Right atrium auricular region (tissue), 2 donors: ENCODE measurements around the gene OR52M1. TPM values are rescaled to one million over a fixed set of nuclear protein-coding genes. Genes with fewer than 3 reads are reported as not detected.

Source experiments
- DNase-seq: peaks from one replicate; pipeline ENCODE4 v3.0.0-alpha.2; 2019; ENCODE audit warnings: low spot score
- H3K27ac ChIP-seq, 2 donors: fragments of 200-600 bp; sonication (generic); 1 replicate in 1 of 2; 2 replicates in 1 of 2; pipeline ENCODE4 v1.5.1; 2016 to 2019
- H3K27me3 ChIP-seq, 2 donors: fragments of 200-600 bp; sonication (generic); one replicate each; pipeline versions ENCODE4 v1.5.1 to v1.6.0; 2017 to 2019
- H3K36me3 ChIP-seq: fragments of 200-600 bp; sonication (generic); one replicate; pipeline ENCODE4 v1.5.1; 2016
- H3K4me1 ChIP-seq, 2 donors: fragments of 200-600 bp; sonication (generic); one replicate each; pipeline versions ENCODE4 v1.5.1 to v1.6.0; 2017 to 2019
- H3K4me3 ChIP-seq, 2 donors: fragments of 200-600 bp; sonication (generic); 1 replicate in 1 of 2; 2 replicates in 1 of 2; pipeline ENCODE4 v1.5.1; 2017 to 2019; ENCODE audit warnings: mild to moderate bottlenecking in 1 of 2, moderate library complexity in 1 of 2
- H3K9me3 ChIP-seq, 2 donors: fragments of 200-600 bp; sonication (generic); one replicate each; pipeline ENCODE4 v1.5.1; 2019
- total RNA-seq, 2 donors: library from RNA; depleted of rRNA; stranded (reverse); fragments of >200 nt; gene quantifications; one replicate each; pipeline ENCODE4 v1.1.0, GENCODE V29; 2016
- TF ChIP-seq, protein P1 (sequence below), 2 donors: fragments of 200-600 bp; sonication (generic); IDR thresholded peaks; one replicate each; pipeline ENCODE4 v1.5.1; 2019; ENCODE audit warnings: antibody characterized with exemption in 2 of 2

Gene OR52M1
- total RNA-seq, 2 donors from 2014 or later, result not detected

DNA sequence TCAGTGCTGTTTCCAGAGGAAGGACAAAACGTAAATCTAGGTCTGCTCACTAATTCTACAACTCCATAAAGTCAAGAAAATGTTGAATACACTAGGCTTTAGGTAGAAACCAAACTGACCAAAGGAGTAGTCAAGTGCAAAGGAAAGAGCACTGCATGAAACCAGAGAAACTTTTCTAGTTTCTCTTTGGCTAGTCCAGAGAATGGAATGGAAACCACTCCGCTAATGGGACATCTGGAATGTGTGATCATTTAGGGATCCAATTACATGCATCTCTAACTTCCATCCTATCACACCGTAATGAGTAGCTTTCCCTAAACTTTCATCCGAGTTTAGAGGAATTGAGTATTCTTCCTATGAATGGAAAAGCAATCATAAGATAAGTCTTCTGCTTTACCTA, 2.4 kb downstream of the OR52M1 start:
- Histone ChIP-seq H3K4me1 (no peaks in the 10 kb centered on the region), H3K4me3 (no peak overlapping the region), H3K27me3 (no peaks in the 10 kb centered on the region), H3K27ac (no peak overlapping the region), H3K36me3 (no peaks in the 10 kb centered on the region), H3K9me3 (peaks cover 0 to 11% of the 10 kb centered on the region in 2 donors)
- no peak for DNase-seq
- TF ChIP-seq, protein P1, sequence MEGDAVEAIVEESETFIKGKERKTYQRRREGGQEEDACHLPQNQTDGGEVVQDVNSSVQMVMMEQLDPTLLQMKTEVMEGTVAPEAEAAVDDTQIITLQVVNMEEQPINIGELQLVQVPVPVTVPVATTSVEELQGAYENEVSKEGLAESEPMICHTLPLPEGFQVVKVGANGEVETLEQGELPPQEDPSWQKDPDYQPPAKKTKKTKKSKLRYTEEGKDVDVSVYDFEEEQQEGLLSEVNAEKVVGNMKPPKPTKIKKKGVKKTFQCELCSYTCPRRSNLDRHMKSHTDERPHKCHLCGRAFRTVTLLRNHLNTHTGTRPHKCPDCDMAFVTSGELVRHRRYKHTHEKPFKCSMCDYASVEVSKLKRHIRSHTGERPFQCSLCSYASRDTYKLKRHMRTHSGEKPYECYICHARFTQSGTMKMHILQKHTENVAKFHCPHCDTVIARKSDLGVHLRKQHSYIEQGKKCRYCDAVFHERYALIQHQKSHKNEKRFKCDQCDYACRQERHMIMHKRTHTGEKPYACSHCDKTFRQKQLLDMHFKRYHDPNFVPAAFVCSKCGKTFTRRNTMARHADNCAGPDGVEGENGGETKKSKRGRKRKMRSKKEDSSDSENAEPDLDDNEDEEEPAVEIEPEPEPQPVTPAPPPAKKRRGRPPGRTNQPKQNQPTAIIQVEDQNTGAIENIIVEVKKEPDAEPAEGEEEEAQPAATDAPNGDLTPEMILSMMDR (IDR thresholded peaks at IDR 0.05), result no peak

DNA sequence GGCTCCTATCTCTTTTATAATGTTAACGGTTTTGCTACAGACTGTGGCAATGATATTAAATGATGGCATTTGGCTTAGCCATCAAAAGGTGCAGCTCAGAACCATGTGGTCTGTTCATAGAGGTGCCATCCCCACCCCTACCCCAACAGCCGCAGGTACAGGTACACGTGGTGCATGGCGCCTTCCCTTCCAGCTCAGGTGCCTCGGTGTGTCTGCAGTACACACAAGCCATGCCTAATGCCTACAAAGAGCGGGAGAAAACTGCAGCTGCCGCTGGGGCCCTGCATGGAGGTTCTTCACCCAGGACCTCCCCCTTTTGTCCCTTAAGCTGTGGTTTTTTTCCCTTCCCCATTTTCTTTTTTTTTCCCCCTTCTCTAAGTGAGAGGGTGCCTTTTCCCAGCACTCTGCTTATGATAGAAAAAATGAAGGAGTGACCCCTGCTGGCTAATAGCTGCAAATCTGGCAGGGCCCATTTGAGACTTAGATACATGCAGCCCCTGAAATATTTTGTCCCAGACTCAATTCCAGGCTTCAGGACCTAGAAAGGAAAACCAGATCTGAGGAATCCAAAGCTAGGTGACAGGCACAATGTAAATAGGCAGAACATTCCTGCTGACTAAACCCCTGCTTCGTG, 6.5 kb downstream of the OR52M1 start:
- no peak overlapping the region for H3K27ac ChIP-seq

DNA sequence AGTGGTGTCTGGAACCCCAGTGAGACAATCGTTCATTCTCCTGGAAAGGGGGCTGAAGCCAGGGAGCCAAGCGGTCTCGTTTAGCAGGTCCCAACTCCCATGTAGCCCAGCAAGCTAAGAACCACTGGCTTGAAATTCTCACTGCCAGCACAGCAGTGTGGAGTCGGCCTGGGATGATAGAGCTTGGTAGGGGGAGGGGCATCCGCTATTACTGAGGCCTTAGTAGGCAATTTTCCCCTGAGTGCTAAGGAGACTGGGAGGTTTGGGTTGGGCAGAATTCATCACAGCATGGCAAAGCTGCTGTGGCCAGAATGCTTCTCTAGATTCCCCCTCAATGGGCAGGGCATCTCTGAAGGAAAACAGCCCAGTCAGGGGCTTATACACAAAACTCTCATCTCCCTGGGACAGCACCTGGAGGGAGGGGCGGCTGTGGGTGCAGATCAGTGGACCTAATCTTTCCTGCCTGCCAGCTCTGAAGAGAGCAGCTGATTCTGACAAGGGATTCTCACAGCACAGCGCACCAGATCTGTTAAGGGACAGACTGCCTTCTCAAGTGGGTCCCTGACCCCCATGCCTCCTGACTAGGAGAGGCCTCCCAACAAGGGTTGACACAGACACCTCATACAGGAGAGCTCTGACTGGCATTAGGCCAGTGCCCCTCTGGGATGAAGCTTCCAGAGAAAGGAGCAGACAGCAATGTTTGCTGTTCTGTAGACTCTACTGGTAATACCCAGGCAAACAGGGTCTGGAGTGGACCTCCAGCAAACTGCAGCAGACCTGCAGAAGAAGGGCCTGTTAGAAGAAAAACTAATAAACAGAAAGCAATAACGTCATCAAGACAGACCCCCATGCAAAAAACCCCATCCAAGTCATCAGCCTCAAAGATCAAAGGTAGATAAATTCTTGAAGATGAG, 14.8 kb downstream of the OR52M1 start:
- DNase-seq, result no peak
- H3K4me3 ChIP-seq, result no peak overlapping the region
- no peaks in the 10 kb centered on the region for H3K27me3 ChIP-seq
- TF ChIP-seq, protein P1 (IDR thresholded peaks at IDR 0.05), result no peak
- H3K27ac ChIP-seq, result no peak overlapping the region
- H3K9me3 ChIP-seq, result peaks cover 0 to 8% of the 10 kb centered on the region in 2 donors
- H3K36me3 ChIP-seq, result no peaks in the 10 kb centered on the region
- H3K4me1 ChIP-seq, result no peaks in the 10 kb centered on the region

More for the DNA sequence above, 6.5 kb downstream of the OR52M1 start:
- H3K36me3 ChIP-seq, result no peaks in the 10 kb centered on the region
- H3K4me3 ChIP-seq, result no peak overlapping the region
- peaks cover 0 to 11% of the 10 kb centered on the region in 2 donors for H3K9me3 ChIP-seq
- H3K27me3 ChIP-seq, result no peaks in the 10 kb centered on the region
- TF ChIP-seq, protein P1 (IDR thresholded peaks at IDR 0.05), result no peak
- DNase-seq, result no peak
- no peaks in the 10 kb centered on the region for H3K4me1 ChIP-seq

DNA sequence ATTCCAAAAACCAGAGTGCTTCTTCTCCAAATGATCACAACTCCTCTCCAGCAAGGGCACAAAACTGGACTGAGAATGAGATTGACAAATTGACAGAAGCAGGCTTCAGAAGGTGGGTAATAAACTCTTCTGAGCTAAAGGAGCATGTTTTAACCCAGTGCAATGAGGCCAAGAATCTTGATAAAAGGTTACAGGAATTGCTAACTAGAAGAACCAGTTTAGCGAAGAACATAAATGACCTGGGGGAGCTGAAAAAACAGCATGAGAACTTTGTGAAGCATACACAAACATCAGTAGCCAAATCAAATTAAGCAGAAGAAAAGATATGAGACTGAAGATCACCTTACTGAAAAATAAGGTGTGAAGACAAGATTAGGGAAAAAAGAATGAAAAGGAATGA, 15.5 kb downstream of the OR52M1 start:
- no peaks in the 10 kb centered on the region for H3K27me3 ChIP-seq
- H3K4me1 ChIP-seq, result no peaks in the 10 kb centered on the region
- DNase-seq, result no peak
- H3K36me3 ChIP-seq, result no peaks in the 10 kb centered on the region
- no peak overlapping the region for H3K27ac ChIP-seq
- TF ChIP-seq, protein P1 (IDR thresholded peaks at IDR 0.05), result no peak
- no peak overlapping the region for H3K4me3 ChIP-seq
- H3K9me3 ChIP-seq, result peaks cover 0 to 8% of the 10 kb centered on the region in 2 donors

DNA sequence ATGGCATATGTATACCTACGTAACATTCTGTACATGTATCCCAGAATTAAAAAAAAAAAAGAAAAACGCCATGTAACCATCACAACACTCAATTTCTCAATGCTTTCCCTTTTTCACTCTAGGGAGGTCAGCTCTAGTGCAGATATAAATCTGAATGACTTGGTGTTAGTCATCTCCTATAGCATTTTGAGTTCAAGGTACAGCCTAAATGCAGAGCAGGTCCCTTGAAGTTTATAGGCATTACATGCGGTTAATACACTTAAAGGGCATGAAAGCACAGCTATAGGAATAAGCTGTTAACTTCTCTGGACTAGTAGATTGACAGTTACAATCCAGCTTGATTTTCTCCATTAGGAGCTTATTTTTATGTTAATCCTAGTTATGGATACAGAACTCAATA, 20.4 kb downstream of the OR52M1 start:
- Histone ChIP-seq H3K27ac (no peak overlapping the region), H3K4me3 (no peak overlapping the region)
- TF ChIP-seq, protein P1 (IDR thresholded peaks at IDR 0.05), result no peak

More for the DNA sequence above, 20.4 kb downstream of the OR52M1 start:
- H3K4me1 ChIP-seq, result no peaks in the 10 kb centered on the region
- no peak for DNase-seq
- H3K36me3 ChIP-seq, result no peaks in the 10 kb centered on the region
- H3K27me3 ChIP-seq, result no peaks in the 10 kb centered on the region
- peaks cover 0 to 8% of the 10 kb centered on the region in 2 donors for H3K9me3 ChIP-seq
